ENCODE data around the gene PACS1. TPM values are rescaled to one million over a fixed set of nuclear protein-coding genes. Genes with fewer than 3 reads are reported as not detected.

The PACS1 gene
- total RNA-seq, 2 experiments from 2014 or later: 179 to 183 TPM

- POLR2A ChIA-PET: no interaction called here
- H3K36me3 Mint-ChIP-seq (ENCODE audit: low read depth): no peaks in the 10 kb centered on the region
- intact Hi-C loops (cut with DNase I, micrococcal nuclease): loop anchor here in 1 of 2 experiments (10.0 kb wide), 1 partner anchor 328 kb away; the partner anchor contains the start of gene KAT5
- CTCF ChIA-PET: interaction anchor here (1.6 to 3.0 kb wide), 2 partner anchors 9 to 21 kb away, joined by 3 to 14 read pairs; partner anchors contain the start of gene SF3B2
- H3K9me3 Mint-ChIP-seq: no peaks in the 10 kb centered on the region
- H3K4me1 Mint-ChIP-seq (ENCODE audit: low read depth): peaks cover 11% of the 10 kb centered on the region
- H3K36me3 ChIP-seq (ENCODE audit: insufficient read depth, low read length): no peaks in the 10 kb centered on the region
- H3K27ac Mint-ChIP-seq: no peak overlapping the region
- DNase-seq: peak in 1 of 14 experiments; percentile 33
- H3K27ac ChIP-seq (ENCODE audit: low read depth in 1 of 2, low read length in 2 of 2): no peak overlapping the region
- peaks cover 13% of the 10 kb centered on the region for H3K4me1 ChIP-seq (ENCODE audit: insufficient read depth, low read length)
- no peak for ATAC-seq (ENCODE audit: poor library complexity)
- H3K4me3 ChIP-seq (ENCODE audit: low read length): no peak overlapping the region
- no peak overlapping the region for H3K4me3 Mint-ChIP-seq
- no peaks in the 10 kb centered on the region for H3K27me3 ChIP-seq (ENCODE audit: control insufficient read depth in 1 of 2, insufficient read depth in 2 of 2, low read length in 2 of 2)
- TF ChIP-seq CTCF (IDR thresholded peaks at IDR 0.05): no peak
- H3K9me3 ChIP-seq (ENCODE audit: control insufficient read depth in 1 of 2, insufficient read depth in 1 of 2, low read length in 2 of 2): no peaks in the 10 kb centered on the region
- no peaks in the 10 kb centered on the region for H3K27me3 Mint-ChIP-seq
Measured at GRCh38 chr11:66042996-66043906, 26.8 kb upstream of the PACS1 start.

- CTCF ChIA-PET: interaction anchor here (0.7 to 3.0 kb wide), 12 partner anchors 9 to 333 kb away, joined by 3 to 14 read pairs (median 4); partner anchors contain the start of gene KAT5
- intact Hi-C loops (cut with DNase I, micrococcal nuclease): loop anchor here in 1 of 2 experiments (10.0 kb wide), 1 partner anchor 330 kb away; the partner anchor contains the start of gene KAT5
- DNase-seq: peak in 3 of 14 experiments; percentile 20 to 59 (median 24)
Measured at GRCh38 chr11:66044757-66045156, 25.3 kb upstream of the PACS1 start.

More at GRCh38 chr11:66044757-66045156, 25.3 kb upstream of the PACS1 start:
- no peaks in the 10 kb centered on the region for H3K36me3 ChIP-seq (ENCODE audit: insufficient read depth, low read length)
- no peaks in the 10 kb centered on the region for H3K9me3 ChIP-seq (ENCODE audit: control insufficient read depth in 1 of 2, insufficient read depth in 1 of 2, low read length in 2 of 2)
- Mint-ChIP-seq H3K27me3 (peaks cover 5% of the 10 kb centered on the region), H3K9me3 (no peaks in the 10 kb centered on the region), H3K4me3 (no peak overlapping the region), H3K36me3 (ENCODE audit: low read depth) (no peaks in the 10 kb centered on the region), H3K27ac (no peak overlapping the region), H3K4me1 (ENCODE audit: low read depth) (peaks cover 17% of the 10 kb centered on the region)
- no peak overlapping the region for H3K4me3 ChIP-seq (ENCODE audit: low read length)
- ATAC-seq (ENCODE audit: poor library complexity): peak; percentile 11
- peaks cover 26% of the 10 kb centered on the region for H3K4me1 ChIP-seq (ENCODE audit: insufficient read depth, low read length)
- no peak for TF ChIP-seq CTCF (IDR thresholded peaks at IDR 0.05)
- no peaks in the 10 kb centered on the region for H3K27me3 ChIP-seq (ENCODE audit: control insufficient read depth in 1 of 2, insufficient read depth in 2 of 2, low read length in 2 of 2)
- POLR2A ChIA-PET: interaction anchor here (0.7 to 1.2 kb wide), 6 partner anchors 25 to 333 kb away, joined by 3 to 8 read pairs (median 4); partner anchors contain the start of genes BANF1, CCDC85B, KAT5 and PACS1
- no peak overlapping the region for H3K27ac ChIP-seq (ENCODE audit: low read depth in 1 of 2, low read length in 2 of 2)

Measured in CD4-positive, alpha-beta T cell (primary cell).